CD4-positive, alpha-beta T cell treated with Interleukin-12 subunit alpha and Interleukin-12 subunit beta, for 1 hour (primary cell): ENCODE measurements around the gene TEFM.
"Not testable (repeated sequence)": the region's sequence is repeated elsewhere in the genome, so short reads cannot be mapped to it uniquely, and the experiment has no call there.

Experiments
- DNase-seq: peaks from one replicate; pipeline ENCODE4 v3.0.0-alpha.2; 2020

TEFM gene

GRCh38 chr17:30920683-30921543 lies 14.9 kb upstream of the TEFM start:
- DNase-seq, result no peak

- DNase-seq, result no peak
These were observed 14.2 kb upstream of the TEFM start for GRCh38 chr17:30920282-30920681.

- DNase-seq, result no peak
These were observed 11.0 kb upstream of the TEFM start for GRCh38 chr17:30917050-30917449.

- no peak for DNase-seq
These were observed 10.0 kb upstream of the TEFM start for GRCh38 chr17:30915833-30916611.

- no peak for DNase-seq
These were observed 7.9 kb upstream of the TEFM start for GRCh38 chr17:30913955-30914354.

- DNase-seq, result not testable (repeated sequence)
These were observed 4.1 kb upstream of the TEFM start for GRCh38 chr17:30910151-30910550.

GRCh38 chr17:30908717-30909420 lies 2.8 kb upstream of the TEFM start:
- no peak for DNase-seq

- DNase-seq, result no peak
These were observed 317 bp downstream of the TEFM start for GRCh38 chr17:30905742-30906100.

GRCh38 chr17:30897311-30897710 lies 8.7 kb downstream of the TEFM start:
- DNase-seq, result no peak

- no peak for DNase-seq
These were observed 11.8 kb downstream of the TEFM start for GRCh38 chr17:30894236-30894635.

- no peak for DNase-seq
These were observed 19.9 kb downstream of the TEFM start for GRCh38 chr17:30886187-30886586.

- DNase-seq, result no peak
These were observed 37.0 kb downstream of the TEFM start for GRCh38 chr17:30869005-30869404.

- no peak for DNase-seq
These were observed 41.4 kb downstream of the TEFM start for GRCh38 chr17:30864636-30865035.

- no peak for DNase-seq
These were observed 47.3 kb downstream of the TEFM start for GRCh38 chr17:30858556-30859250.

- no peak for DNase-seq
These were observed 51.9 kb downstream of the TEFM start for GRCh38 chr17:30854146-30854545.
